Endothelial cell of umbilical vein (primary cell): ENCODE data around the gene ZNF75A.

Experiments
- EZH2 ChIP-seq: IDR thresholded peaks from 2 replicates; pipeline ENCODE4 v1.6.1; 2012; ENCODE audit warnings: borderline replicate concordance, low read depth, mild to moderate bottlenecking, moderate library complexity, low read length, inconsistent platforms; ENCODE audit not compliant: severe bottlenecking
- GATA2 ChIP-seq: IDR thresholded peaks from 2 replicates; pipeline ENCODE4 v1.7.0; 2011; ENCODE audit warnings: low read depth, mild to moderate bottlenecking, moderate library complexity, mixed read lengths, low read length; ENCODE audit not compliant: insufficient read length, insufficient read depth
- JUN ChIP-seq: IDR thresholded peaks from 2 replicates; pipeline ENCODE4 v1.6.1; 2011; ENCODE audit warnings: borderline replicate concordance, low read depth; ENCODE audit not compliant: insufficient read length, insufficient read depth
- MYC ChIP-seq: IDR thresholded peaks from one replicate; pipeline ENCODE4 v1.6.1; 2011; ENCODE audit warnings: mild to moderate bottlenecking, low read depth, low read length
- POLR2A ChIP-seq: IDR thresholded peaks from 2 replicates; pipeline ENCODE4 v1.6.1; 2012; ENCODE audit warnings: low read depth, mild to moderate bottlenecking, control low read depth, low read length
- POLR2AphosphoS5 ChIP-seq: IDR thresholded peaks from 2 replicates; pipeline ENCODE4 v1.6.1; 2012; ENCODE audit warnings: low read depth, mild to moderate bottlenecking, control low read depth, low read length, moderate library complexity; ENCODE audit not compliant: insufficient read depth
- TF ChIP-seq, protein P1 (sequence below), 2 donors: IDR thresholded peaks; 1 replicate in 1 of 2; 2 replicates in 1 of 2; pipeline ENCODE4 v1.5.1; 2011; ENCODE audit warnings: low read length in 2 of 2, mild to moderate bottlenecking in 2 of 2, moderate library complexity in 2 of 2, control low read depth in 1 of 2, inconsistent platforms in 1 of 2, low read depth in 1 of 2; ENCODE audit not compliant: insufficient read depth in 1 of 2; ENCODE audit errors: extremely low read depth in 1 of 2

DNA sequence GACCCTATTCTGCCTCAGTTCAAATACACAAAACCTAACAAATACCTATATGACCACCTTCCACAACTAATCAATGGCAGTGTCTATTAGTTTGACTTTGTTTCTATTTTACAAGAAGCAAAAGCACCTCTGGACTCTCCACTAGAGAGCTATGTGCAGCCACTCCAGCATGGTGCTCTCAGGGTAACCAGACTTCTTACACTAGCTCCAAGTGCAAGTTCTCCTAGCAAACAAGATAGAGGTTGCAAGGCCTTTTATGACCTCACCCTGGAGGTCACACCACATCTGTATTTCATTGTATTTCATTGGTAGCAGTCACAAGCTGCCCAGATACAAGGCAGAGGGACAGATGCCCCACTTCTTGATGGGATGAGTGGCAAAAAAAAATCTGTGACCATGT is 30.4 kb upstream of the ZNF75A start:
- TF ChIP-seq POLR2AphosphoS5 (no peak), POLR2A (no peak), GATA2 (no peak), JUN (no peak), EZH2 (no peak), MYC (no peak)
- TF ChIP-seq, protein P1, sequence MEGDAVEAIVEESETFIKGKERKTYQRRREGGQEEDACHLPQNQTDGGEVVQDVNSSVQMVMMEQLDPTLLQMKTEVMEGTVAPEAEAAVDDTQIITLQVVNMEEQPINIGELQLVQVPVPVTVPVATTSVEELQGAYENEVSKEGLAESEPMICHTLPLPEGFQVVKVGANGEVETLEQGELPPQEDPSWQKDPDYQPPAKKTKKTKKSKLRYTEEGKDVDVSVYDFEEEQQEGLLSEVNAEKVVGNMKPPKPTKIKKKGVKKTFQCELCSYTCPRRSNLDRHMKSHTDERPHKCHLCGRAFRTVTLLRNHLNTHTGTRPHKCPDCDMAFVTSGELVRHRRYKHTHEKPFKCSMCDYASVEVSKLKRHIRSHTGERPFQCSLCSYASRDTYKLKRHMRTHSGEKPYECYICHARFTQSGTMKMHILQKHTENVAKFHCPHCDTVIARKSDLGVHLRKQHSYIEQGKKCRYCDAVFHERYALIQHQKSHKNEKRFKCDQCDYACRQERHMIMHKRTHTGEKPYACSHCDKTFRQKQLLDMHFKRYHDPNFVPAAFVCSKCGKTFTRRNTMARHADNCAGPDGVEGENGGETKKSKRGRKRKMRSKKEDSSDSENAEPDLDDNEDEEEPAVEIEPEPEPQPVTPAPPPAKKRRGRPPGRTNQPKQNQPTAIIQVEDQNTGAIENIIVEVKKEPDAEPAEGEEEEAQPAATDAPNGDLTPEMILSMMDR (IDR thresholded peaks at IDR 0.05; ENCODE audit: extremely low read depth in 1 of 2, insufficient read depth in 1 of 2, low read depth in 1 of 2, low read length in 2 of 2), result no peak
